ENCODE results near the gene SLIT3.

Gene SLIT3

DNA sequence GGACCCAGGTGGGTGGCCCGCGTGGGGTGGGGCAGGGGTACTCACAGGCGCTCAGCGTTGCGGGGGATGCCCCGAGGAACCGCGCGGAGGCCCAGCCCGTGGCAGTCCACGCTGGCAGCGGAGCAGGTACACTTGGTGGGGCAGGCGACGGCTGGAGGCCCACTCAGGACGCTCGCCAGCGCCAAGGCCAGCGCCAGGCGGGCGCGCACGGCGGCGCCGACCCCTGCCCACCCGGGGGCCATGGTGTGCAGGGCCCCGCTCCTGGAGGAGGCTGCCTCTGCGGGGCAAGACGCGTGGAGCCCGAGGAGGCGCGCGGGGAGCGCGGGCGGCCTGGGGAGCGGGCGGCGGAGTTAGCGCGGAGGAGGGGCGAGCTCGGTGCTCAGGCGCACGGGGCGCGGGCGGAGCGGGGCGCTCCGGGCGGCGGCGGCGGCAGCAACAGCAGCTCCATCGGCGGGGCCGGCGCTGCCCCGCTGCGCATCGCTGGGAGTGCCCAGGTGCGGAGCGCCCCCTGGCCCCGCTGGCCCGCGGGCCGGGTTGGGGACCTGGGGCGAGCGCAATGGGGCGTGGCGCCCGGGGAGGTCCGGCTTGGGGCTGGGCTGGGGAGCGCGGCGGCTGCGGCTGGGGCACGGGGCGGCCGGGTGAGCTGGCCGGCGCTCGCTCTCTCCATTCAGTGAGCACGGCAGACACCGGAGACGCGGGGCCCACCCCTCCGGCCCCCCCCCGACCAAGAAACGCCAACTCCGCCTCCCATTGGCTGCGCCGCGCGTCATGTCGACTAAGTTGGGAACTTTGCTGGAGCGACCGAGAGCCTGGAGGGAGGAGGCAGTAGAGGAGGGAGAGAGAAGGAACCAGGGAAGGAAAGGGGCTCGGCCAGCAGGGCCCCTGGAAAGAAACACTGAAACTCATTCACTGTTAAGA lies at the start of gene SLIT3:
TSS of gene SLIT3 (minus strand) at position 672 of the 918 bp plus-strand sequence. CDS start at position 242, 430 bp downstream.
- no peak within 1 kb of the TSS for H3K4me3 Mint-ChIP-seq
- DNase-seq, result no peak
- H3K9me3 Mint-ChIP-seq, result no peaks in the 10 kb centered on the region
- CTCF ChIA-PET, result no interaction called here
- peaks cover 8% of the 10 kb centered on the region for H3K4me1 Mint-ChIP-seq
- peaks cover 76% of the 10 kb centered on the region for H3K27me3 Mint-ChIP-seq
- H3K27ac Mint-ChIP-seq, result no peak within 1 kb of the TSS
- no peaks in the 10 kb centered on the region for H3K36me3 Mint-ChIP-seq

DNA sequence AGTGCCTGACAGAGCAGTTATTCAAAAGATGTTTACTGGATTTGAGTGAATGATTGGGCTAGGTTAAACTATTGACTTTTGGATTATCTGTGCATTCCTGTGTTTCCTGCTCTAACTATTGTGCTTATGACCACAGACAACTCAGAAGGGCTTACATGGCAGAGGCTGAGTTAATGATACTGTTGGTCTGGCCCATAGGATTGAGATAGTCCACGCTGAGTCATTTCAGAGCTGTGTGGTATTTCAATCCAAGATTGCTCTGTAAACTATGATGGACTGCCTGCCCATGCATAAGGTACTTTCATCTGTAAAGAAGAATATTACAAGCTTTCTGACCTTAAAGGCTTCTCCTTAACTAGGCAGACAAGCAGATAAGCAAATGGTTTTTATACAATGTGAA lies 49.1 kb upstream of the SLIT3 start:
- Mint-ChIP-seq H3K27me3 (no peaks in the 10 kb centered on the region), H3K9me3 (no peaks in the 10 kb centered on the region), H3K4me1 (no peaks in the 10 kb centered on the region), H3K27ac (no peak overlapping the region), H3K4me3 (no peak overlapping the region), H3K36me3 (no peaks in the 10 kb centered on the region)
- DNase-seq, result no peak
- CTCF ChIA-PET, result no interaction called here

DNA sequence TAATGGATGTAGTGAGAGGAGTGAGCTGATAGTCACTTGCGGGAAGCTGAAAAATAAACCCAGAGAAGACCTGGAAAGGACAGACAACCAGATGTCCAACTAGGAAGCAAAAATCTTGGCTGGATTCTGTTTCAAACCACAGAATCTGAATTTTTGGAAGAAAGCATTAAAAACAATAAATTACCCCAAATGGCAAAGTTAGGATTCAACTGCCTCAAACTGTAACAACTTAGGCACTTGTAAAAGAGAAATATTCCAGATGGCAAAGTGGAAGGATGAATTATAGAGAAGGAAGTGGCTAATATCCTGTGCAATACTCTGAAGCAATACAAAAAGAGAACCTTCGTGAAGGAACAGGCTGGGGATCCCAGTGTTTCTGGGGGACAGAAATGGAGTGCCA lies 46.8 kb upstream of the SLIT3 start:
- Mint-ChIP-seq H3K4me3 (no peak overlapping the region), H3K4me1 (no peaks in the 10 kb centered on the region), H3K9me3 (no peaks in the 10 kb centered on the region), H3K27ac (no peak overlapping the region), H3K27me3 (no peaks in the 10 kb centered on the region), H3K36me3 (no peaks in the 10 kb centered on the region)
- CTCF ChIA-PET, result no interaction called here
- DNase-seq, result no peak

DNA sequence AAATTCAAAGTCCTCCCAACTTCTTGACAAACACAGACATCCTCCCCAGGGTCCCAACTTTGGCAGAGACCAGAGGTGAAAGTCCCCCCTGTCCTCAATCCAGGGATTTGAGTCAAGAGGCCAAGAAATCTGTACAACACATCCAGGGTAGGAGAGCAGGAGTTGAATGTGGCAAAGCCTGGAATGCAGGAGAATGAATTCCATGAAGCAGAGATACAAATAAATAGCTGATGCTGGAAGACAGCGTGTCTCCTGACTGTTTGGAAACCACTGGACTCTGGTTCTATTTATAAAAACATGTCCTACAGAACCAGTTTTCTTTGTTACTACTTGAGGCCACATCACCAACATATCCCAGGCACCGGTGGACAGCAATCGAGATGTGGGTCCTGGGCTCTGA lies 43.7 kb upstream of the SLIT3 start:
- CTCF ChIA-PET, result no interaction called here
- no peaks in the 10 kb centered on the region for H3K27me3 Mint-ChIP-seq
- H3K36me3 Mint-ChIP-seq, result no peaks in the 10 kb centered on the region
- H3K27ac Mint-ChIP-seq, result no peak overlapping the region
- H3K9me3 Mint-ChIP-seq, result no peaks in the 10 kb centered on the region
- no peak overlapping the region for H3K4me3 Mint-ChIP-seq
- no peaks in the 10 kb centered on the region for H3K4me1 Mint-ChIP-seq
- DNase-seq, result no peak

DNA sequence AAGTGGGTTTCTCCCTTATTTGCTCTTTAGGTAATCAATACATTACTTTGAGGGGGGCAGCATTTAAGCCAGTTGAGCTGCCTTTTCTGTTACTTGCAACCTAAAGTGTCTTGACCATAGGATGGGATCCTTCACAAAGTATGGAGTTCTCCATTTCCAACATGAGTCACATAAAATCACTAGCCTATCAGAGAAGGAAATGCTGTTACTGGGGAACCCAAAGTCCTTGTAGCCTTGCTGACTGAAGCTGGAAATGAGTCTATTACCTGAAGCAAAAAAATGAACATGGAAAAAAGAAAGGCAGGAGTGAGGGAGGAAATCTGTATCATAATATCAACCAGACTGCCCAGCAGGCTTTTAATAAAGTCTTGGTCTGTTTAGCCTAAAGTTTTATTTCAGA lies 42.8 kb upstream of the SLIT3 start:
- no peak overlapping the region for H3K4me3 Mint-ChIP-seq
- H3K4me1 Mint-ChIP-seq, result no peaks in the 10 kb centered on the region
- no peaks in the 10 kb centered on the region for H3K36me3 Mint-ChIP-seq
- no peak for DNase-seq
- no peaks in the 10 kb centered on the region for H3K9me3 Mint-ChIP-seq
- no peaks in the 10 kb centered on the region for H3K27me3 Mint-ChIP-seq
- CTCF ChIA-PET, result no interaction called here
- H3K27ac Mint-ChIP-seq, result no peak overlapping the region

DNA sequence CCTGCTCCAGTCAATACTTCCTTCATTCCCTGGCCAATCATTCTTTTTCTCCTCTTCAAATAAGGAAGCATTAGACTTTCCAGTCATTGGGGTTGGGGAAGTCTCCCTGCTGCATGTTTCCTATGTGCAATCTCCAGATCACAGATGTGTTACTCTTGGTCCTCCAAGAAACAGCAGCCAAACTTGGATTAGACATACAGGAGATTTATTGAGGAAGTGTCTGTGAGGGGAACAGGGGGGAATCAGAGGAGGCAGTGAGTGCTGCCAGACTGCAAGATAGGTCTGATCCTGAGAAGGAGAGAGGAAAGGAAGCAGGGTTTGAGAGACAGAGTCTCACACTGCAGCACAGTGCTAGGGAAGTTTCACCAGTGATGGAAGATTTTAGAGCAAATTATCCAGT lies 40.6 kb upstream of the SLIT3 start:
- H3K4me1 Mint-ChIP-seq, result no peaks in the 10 kb centered on the region
- CTCF ChIA-PET, result no interaction called here

DNA sequence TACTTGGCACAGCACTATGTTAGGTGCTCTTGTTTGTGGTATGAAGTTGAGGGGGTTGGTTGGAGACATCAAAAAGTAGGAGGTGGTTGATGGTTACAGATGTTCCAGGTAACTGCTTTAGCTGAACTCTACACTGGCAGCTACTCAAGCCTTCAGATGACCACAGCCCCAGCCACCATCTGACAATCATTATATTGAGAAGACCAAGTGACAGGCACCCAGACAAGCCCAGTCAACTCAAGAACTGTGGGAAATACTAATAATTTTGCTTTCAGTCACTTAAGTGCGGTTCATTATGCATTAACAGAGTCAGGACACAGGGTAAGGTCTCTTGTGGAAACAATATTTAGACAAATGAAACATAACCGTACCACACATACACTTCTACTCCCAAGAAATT lies 38.9 kb upstream of the SLIT3 start:
- no peaks in the 10 kb centered on the region for H3K27me3 Mint-ChIP-seq
- no peaks in the 10 kb centered on the region for H3K36me3 Mint-ChIP-seq
- no peaks in the 10 kb centered on the region for H3K4me1 Mint-ChIP-seq
- CTCF ChIA-PET, result no interaction called here
- H3K27ac Mint-ChIP-seq, result no peak overlapping the region
- DNase-seq, result no peak
- no peak overlapping the region for H3K4me3 Mint-ChIP-seq
- H3K9me3 Mint-ChIP-seq, result no peaks in the 10 kb centered on the region

More for the DNA sequence above, 40.6 kb upstream of the SLIT3 start:
- Mint-ChIP-seq H3K36me3 (no peaks in the 10 kb centered on the region), H3K4me3 (no peak overlapping the region), H3K27me3 (no peaks in the 10 kb centered on the region), H3K27ac (no peak overlapping the region), H3K9me3 (no peaks in the 10 kb centered on the region)
- DNase-seq, result no peak

DNA sequence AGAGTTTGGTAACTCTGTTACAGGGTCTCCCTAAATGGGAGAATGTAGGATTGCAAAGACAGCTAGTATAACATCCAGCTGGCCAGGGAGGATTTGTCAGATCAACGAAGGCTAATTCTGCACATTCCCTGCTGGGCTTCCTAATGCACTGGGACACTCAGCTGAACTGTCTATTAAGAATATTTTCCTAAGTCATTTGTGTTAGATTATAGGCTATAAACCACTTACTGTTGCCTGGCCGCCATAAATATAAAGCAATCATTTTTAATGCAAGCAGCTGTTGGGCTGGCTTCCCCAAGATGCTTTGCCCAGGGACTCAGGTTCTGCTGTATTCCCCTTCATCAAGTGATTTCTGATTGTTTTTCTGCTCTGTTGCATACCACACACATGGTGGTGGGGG lies 35.3 kb upstream of the SLIT3 start:
- no peak for DNase-seq
- Mint-ChIP-seq H3K36me3 (no peaks in the 10 kb centered on the region), H3K9me3 (no peaks in the 10 kb centered on the region), H3K4me1 (no peaks in the 10 kb centered on the region), H3K27ac (no peak overlapping the region), H3K4me3 (no peak overlapping the region), H3K27me3 (no peaks in the 10 kb centered on the region)
- CTCF ChIA-PET, result no interaction called here

DNA sequence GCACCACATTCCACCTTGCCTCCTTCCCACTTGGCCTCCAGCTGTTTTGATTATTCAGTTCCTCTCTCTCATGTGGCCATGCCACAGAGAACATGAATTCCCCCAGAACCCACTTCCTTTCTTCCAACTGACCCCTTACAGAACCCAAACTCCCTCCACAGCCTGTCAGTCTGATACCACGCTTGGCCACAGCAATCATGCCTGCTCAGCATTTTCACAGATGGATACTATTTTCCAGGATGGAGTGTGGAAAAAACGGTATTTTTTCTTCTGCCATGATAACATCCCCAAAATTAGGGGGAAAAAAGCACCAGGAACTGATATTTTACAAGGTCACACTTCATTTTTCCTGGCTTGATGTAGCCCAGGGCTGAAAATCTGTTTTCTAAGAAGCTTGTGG lies 34.9 kb upstream of the SLIT3 start:
- no peaks in the 10 kb centered on the region for H3K36me3 Mint-ChIP-seq
- no peaks in the 10 kb centered on the region for H3K9me3 Mint-ChIP-seq
- H3K27ac Mint-ChIP-seq, result no peak overlapping the region
- CTCF ChIA-PET, result no interaction called here
- no peak overlapping the region for H3K4me3 Mint-ChIP-seq
- no peaks in the 10 kb centered on the region for H3K27me3 Mint-ChIP-seq
- no peaks in the 10 kb centered on the region for H3K4me1 Mint-ChIP-seq
- DNase-seq, result no peak

DNA sequence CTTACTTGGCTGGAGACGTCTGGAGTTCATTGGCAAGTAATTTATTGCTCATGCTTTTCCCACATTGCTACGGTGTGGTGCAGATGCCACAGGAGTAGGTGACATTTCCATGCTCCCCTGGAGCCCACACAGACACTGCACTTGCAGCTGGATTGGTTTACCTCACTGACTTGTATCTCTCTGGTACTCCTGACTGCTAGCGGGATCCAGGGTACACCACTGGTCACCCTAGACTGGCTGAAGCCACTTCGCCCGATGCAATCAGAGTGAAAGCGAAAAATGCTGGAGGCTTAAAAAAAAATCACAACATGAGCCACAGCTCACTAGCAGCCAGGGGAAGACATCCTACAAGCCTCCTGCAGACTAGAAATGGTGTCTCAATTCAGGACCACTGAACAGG lies 32.6 kb upstream of the SLIT3 start:
- H3K36me3 Mint-ChIP-seq, result no peaks in the 10 kb centered on the region
- no peaks in the 10 kb centered on the region for H3K27me3 Mint-ChIP-seq
- H3K9me3 Mint-ChIP-seq, result no peaks in the 10 kb centered on the region
- CTCF ChIA-PET, result interaction anchor here (1.1 kb wide), 1 partner anchor 30 kb away, joined by 3 read pairs; no protein-coding TSS in a partner anchor
- DNase-seq, result no peak
- H3K4me1 Mint-ChIP-seq, result no peaks in the 10 kb centered on the region
- no peak overlapping the region for H3K4me3 Mint-ChIP-seq
- H3K27ac Mint-ChIP-seq, result no peak overlapping the region

DNA sequence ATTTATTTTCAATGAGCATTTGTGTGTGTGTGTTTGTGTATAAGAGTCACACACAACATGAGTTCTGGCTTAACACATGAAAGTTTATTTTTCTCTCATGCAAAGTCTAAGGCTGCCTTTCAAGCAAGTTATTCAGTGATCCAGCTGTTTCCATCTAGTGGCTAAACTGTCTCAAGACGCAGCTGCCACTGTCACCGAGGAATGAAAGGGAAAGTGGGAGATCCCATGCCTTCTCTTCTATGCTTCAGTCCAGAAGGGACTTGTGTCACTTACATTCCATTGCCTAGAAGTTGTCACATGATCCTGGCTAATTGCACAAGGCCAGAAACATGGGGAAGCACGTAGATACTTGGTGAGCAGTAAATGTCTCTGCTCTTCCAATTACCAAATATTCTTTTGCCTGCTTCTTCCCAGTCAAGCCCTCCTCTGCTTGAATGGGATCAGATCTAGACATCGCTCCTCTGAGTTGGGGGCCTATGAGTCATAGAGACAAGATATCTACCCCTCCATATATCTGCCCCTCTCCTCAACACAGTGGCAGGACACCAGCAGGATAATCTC lies 30.4 kb upstream of the SLIT3 start:
- Mint-ChIP-seq H3K4me3 (no peak overlapping the region), H3K9me3 (no peaks in the 10 kb centered on the region), H3K4me1 (no peaks in the 10 kb centered on the region), H3K27ac (no peak overlapping the region), H3K36me3 (no peaks in the 10 kb centered on the region), H3K27me3 (no peaks in the 10 kb centered on the region)
- DNase-seq, result no peak
- CTCF ChIA-PET, result no interaction called here

DNA sequence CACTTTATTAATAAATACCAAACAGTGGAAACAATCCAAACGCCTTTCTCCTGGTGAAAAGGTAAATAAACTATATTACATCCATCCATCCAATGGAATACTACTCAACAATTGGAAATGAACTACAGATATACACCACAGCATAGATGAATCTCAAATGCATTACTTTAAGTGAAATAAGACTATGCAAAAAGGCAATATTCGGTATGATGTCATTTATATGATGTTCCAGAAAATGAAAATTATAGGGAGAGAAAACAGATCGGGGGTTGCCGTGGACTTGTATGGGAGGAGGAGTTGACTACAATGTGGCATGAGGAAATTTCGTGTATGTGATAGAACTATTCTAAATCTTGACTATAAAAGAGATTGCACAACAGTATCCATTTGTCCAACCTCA lies 27.5 kb upstream of the SLIT3 start:
- H3K27ac Mint-ChIP-seq, result no peak overlapping the region

DNA sequence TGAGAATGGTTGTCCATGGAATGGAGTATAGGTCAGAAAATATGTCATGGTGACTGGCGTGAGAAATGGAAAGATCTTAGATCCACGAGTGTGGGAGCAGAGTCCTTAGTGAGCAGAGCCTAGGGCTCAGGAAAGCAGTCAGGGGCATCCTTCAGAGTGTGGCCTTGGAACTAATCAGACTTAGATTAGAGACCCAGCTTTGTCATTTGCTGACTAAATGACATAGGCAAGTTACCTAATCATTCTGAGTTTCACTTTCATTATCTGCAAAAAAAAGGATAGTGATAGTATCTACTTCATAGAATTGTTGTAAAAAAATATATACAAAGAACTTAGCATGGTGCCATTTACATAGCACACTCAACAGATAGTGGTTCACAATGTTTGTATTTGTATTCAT lies 24.3 kb upstream of the SLIT3 start:
- DNase-seq, result no peak
- no peak overlapping the region for H3K27ac Mint-ChIP-seq
- no peaks in the 10 kb centered on the region for H3K36me3 Mint-ChIP-seq
- H3K4me3 Mint-ChIP-seq, result no peak overlapping the region
- no peaks in the 10 kb centered on the region for H3K9me3 Mint-ChIP-seq
- H3K4me1 Mint-ChIP-seq, result no peaks in the 10 kb centered on the region
- CTCF ChIA-PET, result no interaction called here
- H3K27me3 Mint-ChIP-seq, result peaks cover 6% of the 10 kb centered on the region

More for the DNA sequence above, 27.5 kb upstream of the SLIT3 start:
- Mint-ChIP-seq H3K27me3 (peaks cover 6% of the 10 kb centered on the region), H3K9me3 (no peaks in the 10 kb centered on the region), H3K4me1 (no peaks in the 10 kb centered on the region), H3K4me3 (no peak overlapping the region), H3K36me3 (no peaks in the 10 kb centered on the region)
- CTCF ChIA-PET, result no interaction called here
- no peak for DNase-seq

DNA sequence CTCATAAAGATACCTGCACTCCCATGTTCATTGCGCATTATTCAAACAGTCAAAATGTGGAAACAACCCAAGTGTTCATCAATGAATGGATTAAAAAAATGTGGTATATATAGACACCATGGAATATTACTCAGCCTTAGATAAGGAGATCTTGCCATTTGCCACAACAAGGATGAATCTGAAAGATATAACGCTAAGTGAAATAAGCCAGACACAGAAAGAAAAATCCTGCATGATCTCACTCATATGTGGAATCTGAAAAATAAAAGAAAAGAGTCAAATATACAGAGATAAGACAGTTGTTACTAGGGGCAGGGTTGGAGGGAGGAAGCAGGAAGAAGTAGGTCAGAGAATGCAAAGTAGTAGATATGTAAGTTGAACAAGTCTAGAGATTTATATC lies 17.6 kb upstream of the SLIT3 start:
- Mint-ChIP-seq H3K9me3 (no peaks in the 10 kb centered on the region), H3K4me1 (no peaks in the 10 kb centered on the region), H3K36me3 (no peaks in the 10 kb centered on the region), H3K27ac (no peak overlapping the region), H3K27me3 (no peaks in the 10 kb centered on the region), H3K4me3 (no peak overlapping the region)
- DNase-seq, result no peak
- CTCF ChIA-PET, result no interaction called here

DNA sequence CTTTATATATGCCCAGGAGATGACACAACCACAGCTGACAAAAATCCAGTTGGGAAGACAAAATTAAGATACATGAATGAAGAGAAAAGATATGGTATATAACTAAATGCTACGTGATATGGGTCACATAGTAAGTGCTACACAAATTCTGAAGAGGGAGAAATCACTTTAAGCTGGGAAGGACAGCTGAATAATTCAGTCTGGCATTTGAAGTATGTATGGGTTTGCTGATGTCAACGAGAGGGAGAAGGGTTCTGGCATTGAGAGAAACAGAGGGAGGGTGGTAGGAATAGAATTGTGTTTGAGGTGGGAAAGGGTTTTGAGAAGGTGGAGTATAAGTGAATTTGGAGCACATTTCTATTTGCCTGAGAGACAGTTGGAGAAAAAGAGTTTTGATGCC lies 6.7 kb upstream of the SLIT3 start:
- no peak overlapping the region for H3K27ac Mint-ChIP-seq
- peaks cover 34% of the 10 kb centered on the region for H3K27me3 Mint-ChIP-seq
- no peak for DNase-seq
- H3K36me3 Mint-ChIP-seq, result no peaks in the 10 kb centered on the region
- H3K9me3 Mint-ChIP-seq, result no peaks in the 10 kb centered on the region
- CTCF ChIA-PET, result interaction anchor here (1.1 kb wide), 1 partner anchor 10 kb away, joined by 3 read pairs; no protein-coding TSS in a partner anchor
- H3K4me1 Mint-ChIP-seq, result no peaks in the 10 kb centered on the region
- H3K4me3 Mint-ChIP-seq, result no peak overlapping the region

All from activated naive CD4-positive, alpha-beta T cell treated with anti-CD3 and anti-CD28 coated beads, Interleukin-2, amount 10 ng/mL, durations not matched to agents 7 days and 5 days (primary cell).